Activated naive CD4-positive, alpha-beta T cell (primary cell): ENCODE results near the gene MGAT5.
A peak's percentile ranks its signal among the peaks of the same experiment; 100 is the strongest.

Source experiments
- DNase-seq, 4 experiments: peaks; one replicate each; lab custom pipeline; 2025; lab: John Stamatoyannopoulos, UW

MGAT5 gene

GRCh38 chr2:134304394-134305108 lies 50.7 kb downstream of the MGAT5 start:
- no peak for DNase-seq

GRCh38 chr2:134305109-134305491 lies 51.2 kb downstream of the MGAT5 start:
- no peak for DNase-seq

GRCh38 chr2:134306521-134306920 lies 52.6 kb downstream of the MGAT5 start:
- no peak for DNase-seq

GRCh38 chr2:134307334-134307733 lies 53.5 kb downstream of the MGAT5 start:
- DNase-seq = no peak

GRCh38 chr2:134308474-134309385 lies 54.9 kb downstream of the MGAT5 start:
- no peak for DNase-seq

- no peak for DNase-seq
Measured at GRCh38 chr2:134310107-134311079, 56.5 kb downstream of the MGAT5 start.

- DNase-seq = no peak
Measured at GRCh38 chr2:134312482-134312881, 58.6 kb downstream of the MGAT5 start.

GRCh38 chr2:134314202-134314601 lies 60.3 kb downstream of the MGAT5 start:
- no peak for DNase-seq

GRCh38 chr2:134314681-134315368 lies 61.0 kb downstream of the MGAT5 start:
- DNase-seq = no peak

- no peak for DNase-seq
Measured at GRCh38 chr2:134315471-134315870, 61.6 kb downstream of the MGAT5 start.

- DNase-seq = no peak
Measured at GRCh38 chr2:134319596-134320254, 65.9 kb downstream of the MGAT5 start.

- peak in 2 of 4 experiments; percentile 6 to 13 for DNase-seq
Measured at GRCh38 chr2:134320930-134321329, 67.1 kb downstream of the MGAT5 start.

- DNase-seq = no peak
Measured at GRCh38 chr2:134323777-134324176, 69.9 kb downstream of the MGAT5 start.

GRCh38 chr2:134324430-134324829 lies 70.6 kb downstream of the MGAT5 start:
- no peak for DNase-seq

GRCh38 chr2:134324947-134325346 lies 71.1 kb downstream of the MGAT5 start:
- no peak for DNase-seq

GRCh38 chr2:134325696-134326095 lies 71.8 kb downstream of the MGAT5 start:
- DNase-seq = no peak

GRCh38 chr2:134327367-134327766 lies 73.5 kb downstream of the MGAT5 start:
- no peak for DNase-seq

- no peak for DNase-seq
Measured at GRCh38 chr2:134331081-134331480, 77.2 kb downstream of the MGAT5 start.

GRCh38 chr2:134333646-134334189 lies 79.8 kb downstream of the MGAT5 start:
- no peak for DNase-seq

GRCh38 chr2:134334542-134335353 lies 80.9 kb downstream of the MGAT5 start:
- DNase-seq = no peak
